ENCODE results near the gene C1QTNF3. TPM values are rescaled to one million over a fixed set of nuclear protein-coding genes. Genes with fewer than 3 reads are reported as not detected.

The C1QTNF3 gene
- total RNA-seq, 1 donor, result 3.6 TPM

DNA sequence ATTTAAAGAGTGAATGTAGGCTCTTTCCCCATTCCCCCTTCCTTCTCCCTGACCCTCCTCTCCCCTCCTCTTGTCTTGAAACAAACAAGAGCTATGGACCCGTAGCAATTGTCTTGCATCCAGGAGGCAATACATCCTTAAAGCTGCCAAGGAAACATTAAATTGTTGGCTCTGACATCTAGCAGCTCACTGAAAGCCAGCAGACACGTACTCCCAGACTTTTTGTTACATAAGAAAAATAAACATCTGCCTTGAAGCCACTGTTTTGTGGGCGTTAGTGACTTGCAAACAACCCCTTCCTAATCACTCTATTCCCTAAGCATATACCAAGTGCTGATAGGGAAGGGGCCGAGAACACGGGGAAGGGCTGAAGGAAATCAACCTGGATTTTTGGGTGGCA is 67.2 kb downstream of the C1QTNF3 start:
- Histone ChIP-seq H3K27me3 (ENCODE audit: insufficient read depth, low read length) (no peaks in the 10 kb centered on the region), H3K9me3 (ENCODE audit: low read depth, low read length) (no peaks in the 10 kb centered on the region), H3K4me3 (ENCODE audit: low read length) (no peak overlapping the region), H3K4me1 (ENCODE audit: insufficient read depth, low read length) (no peaks in the 10 kb centered on the region)

DNA sequence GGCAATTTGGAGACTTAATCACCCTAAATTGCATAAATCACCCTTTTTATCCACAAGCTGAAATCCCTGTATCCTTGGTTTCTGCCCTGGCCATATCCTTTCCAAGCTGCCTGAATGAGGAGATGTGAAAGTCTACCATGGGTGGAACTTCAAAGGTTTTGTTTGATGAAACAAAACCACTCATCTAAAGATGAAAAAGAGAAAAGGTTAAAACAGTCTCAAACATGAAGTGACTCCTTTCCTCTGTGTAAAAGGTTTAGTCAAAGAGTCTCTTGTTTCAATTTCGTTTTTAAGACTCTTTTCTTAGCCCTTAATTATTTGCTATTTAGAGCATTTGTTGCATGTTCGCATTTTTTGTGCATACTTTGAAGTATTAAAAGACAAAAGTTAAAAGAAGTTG is 69.7 kb downstream of the C1QTNF3 start:
- Histone ChIP-seq H3K9me3 (ENCODE audit: low read depth, low read length) (no peaks in the 10 kb centered on the region), H3K4me3 (ENCODE audit: low read length) (no peak overlapping the region), H3K4me1 (ENCODE audit: insufficient read depth, low read length) (no peaks in the 10 kb centered on the region), H3K27me3 (ENCODE audit: insufficient read depth, low read length) (no peaks in the 10 kb centered on the region)

DNA sequence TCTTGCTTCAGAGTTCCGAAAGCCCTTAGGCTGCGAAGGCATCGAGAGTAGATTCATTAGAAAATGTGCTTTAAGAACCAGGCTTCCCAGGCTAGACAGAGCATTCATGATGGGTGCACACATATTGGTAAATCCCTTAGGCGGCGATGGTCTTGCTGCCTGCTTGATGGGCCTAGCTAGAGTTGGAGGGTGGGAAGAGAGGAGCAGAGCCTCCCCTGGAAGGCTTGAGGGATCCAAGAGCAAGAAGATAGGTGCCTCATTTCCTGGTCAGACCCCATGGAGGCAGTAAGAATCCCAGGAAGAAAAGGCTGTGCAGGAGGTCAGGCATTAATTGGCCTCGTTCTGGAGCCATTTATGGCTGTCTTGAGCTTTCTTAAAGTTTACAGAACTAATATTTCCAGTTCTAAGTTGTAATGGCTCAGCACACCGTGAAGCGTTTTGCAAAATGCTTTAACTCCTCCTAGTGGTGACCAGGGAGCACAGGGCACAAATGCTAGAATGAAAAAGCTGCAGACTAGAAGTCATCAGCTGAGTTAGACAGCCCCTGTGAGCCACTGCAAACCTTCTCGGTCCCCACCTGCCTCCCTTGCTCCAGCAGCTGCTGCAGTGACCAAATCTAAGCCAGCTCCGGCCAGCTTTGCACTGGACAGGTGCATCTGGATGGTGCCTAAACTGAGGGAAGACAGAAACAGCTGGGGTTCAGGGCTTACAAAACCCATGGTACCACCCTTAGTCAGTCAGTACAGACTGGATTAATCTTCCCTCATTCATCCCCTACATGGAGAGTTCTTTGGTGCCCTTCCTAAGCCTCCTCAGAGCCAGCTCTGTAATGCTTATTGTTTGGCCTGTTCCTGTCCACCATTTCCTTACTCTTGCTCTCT is 73.2 kb downstream of the C1QTNF3 start:
- H3K9me3 ChIP-seq (ENCODE audit: low read depth, low read length), result no peaks in the 10 kb centered on the region
- H3K4me1 ChIP-seq (ENCODE audit: insufficient read depth, low read length), result no peaks in the 10 kb centered on the region
- no peaks in the 10 kb centered on the region for H3K27me3 ChIP-seq (ENCODE audit: insufficient read depth, low read length)
- H3K4me3 ChIP-seq (ENCODE audit: low read length), result no peak overlapping the region

DNA sequence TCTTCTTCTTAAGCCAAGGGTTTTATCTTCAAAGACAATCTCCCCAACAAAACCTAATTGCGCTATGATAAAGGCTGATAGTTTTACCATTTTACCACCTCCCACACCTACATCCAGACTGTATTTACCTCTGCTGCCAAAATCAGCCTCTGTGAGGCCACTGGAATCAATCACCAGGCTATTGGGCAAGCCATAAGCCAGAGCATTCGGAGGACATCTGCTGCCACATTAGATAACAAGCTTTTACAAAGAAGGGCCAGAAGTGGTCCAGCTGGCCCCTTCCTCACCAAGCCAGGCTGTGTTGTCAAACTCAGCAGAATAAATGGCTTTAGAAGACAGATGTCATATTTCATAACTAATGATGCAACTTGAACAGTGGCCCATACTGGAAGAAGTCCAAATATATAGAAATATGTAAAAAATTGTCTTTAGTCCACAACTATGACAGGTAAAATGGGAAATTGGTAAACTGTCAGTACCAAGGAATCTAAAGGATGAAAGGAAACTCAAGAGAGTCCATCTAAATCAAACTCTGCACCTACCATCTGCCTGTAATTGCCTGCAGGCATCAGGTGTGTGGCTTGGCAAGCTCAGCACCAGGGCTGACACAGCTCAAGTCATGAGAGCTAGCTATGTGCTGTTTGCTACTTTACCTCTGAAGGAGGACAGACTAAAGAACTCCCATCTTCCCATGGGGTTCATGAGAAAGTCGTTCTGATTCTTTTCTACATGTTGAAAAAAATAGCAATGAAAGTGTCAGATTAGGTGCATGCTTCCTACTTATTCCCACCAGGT is 74.6 kb downstream of the C1QTNF3 start:
- no peaks in the 10 kb centered on the region for H3K9me3 ChIP-seq (ENCODE audit: low read depth, low read length)
- H3K4me3 ChIP-seq (ENCODE audit: low read length), result no peak overlapping the region
- no peaks in the 10 kb centered on the region for H3K27me3 ChIP-seq (ENCODE audit: insufficient read depth, low read length)
- no peaks in the 10 kb centered on the region for H3K4me1 ChIP-seq (ENCODE audit: insufficient read depth, low read length)

Other genes with a start within 250 kb of the C1QTNF3 start
- gene ADAMTS12, start 151.2 kb downstream of the C1QTNF3 start, total RNA-seq, result under 0.01 TPM
- gene RXFP3, start 106.8 kb downstream of the C1QTNF3 start, total RNA-seq, result not detected
- gene SLC45A2, start 58.5 kb downstream of the C1QTNF3 start, total RNA-seq, result under 0.01 TPM
- 2.0 TPM for gene AMACR, start 35.2 kb downstream of the C1QTNF3 start, total RNA-seq

All from mononuclear cell (primary cell).